Lower leg skin (tissue), 3 donors: Measurements from ENCODE around the gene GPRC5C.

Source experiments
- POLR2A ChIP-seq, 2 donors: fragments of 450-650 bp; IDR thresholded peaks; one replicate each; pipeline ENCODE4 v1.6.1; 2016 to 2017; ENCODE audit warnings: antibody characterized with exemption in 2 of 2, mild to moderate bottlenecking in 1 of 2, moderate library complexity in 1 of 2
- TF ChIP-seq, protein P1 (sequence below), 3 donors: fragments of 450-650 bp; IDR thresholded peaks; one replicate each; pipeline ENCODE4 v1.5.1; 2016; ENCODE audit warnings: antibody characterized with exemption in 3 of 3, mild to moderate bottlenecking in 3 of 3, moderate library complexity in 2 of 3

DNA sequence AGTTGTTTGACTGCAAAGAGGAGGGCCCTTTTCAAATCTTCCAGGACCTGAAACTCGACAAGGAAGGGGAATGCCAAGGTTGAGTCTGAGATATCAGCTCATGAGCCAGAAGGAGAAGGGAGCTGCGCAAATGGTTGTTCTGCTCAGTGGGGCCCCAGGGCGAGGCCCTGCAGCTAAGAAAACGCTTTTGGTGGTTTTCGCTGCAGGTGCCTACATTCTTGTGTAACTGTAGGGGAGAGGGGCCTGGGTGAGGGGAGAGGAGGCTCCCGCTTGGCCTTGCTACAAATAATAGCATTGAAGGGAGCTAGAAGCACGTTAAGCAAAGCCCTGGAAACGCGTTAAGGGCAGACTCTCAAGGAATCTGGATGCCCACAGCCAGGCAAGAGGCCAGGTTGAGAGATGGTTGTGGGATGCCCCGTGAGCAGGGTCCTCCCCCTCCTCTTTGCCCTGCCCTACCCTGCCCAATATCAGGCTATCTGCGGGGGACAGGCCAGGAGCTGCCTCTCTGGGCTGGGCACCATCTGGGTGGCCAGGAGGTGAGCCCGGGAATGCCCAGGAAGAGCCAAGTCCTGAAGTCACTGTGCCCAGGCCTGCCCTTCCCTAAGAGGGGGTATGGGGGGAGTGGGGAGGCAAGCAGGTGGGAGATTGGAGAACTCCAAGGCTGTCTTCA lies 42.7 kb upstream of the GPRC5C start:
- TF ChIP-seq, protein P1, sequence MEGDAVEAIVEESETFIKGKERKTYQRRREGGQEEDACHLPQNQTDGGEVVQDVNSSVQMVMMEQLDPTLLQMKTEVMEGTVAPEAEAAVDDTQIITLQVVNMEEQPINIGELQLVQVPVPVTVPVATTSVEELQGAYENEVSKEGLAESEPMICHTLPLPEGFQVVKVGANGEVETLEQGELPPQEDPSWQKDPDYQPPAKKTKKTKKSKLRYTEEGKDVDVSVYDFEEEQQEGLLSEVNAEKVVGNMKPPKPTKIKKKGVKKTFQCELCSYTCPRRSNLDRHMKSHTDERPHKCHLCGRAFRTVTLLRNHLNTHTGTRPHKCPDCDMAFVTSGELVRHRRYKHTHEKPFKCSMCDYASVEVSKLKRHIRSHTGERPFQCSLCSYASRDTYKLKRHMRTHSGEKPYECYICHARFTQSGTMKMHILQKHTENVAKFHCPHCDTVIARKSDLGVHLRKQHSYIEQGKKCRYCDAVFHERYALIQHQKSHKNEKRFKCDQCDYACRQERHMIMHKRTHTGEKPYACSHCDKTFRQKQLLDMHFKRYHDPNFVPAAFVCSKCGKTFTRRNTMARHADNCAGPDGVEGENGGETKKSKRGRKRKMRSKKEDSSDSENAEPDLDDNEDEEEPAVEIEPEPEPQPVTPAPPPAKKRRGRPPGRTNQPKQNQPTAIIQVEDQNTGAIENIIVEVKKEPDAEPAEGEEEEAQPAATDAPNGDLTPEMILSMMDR (IDR thresholded peaks at IDR 0.05), result no peak
- TF ChIP-seq POLR2A (IDR thresholded peaks at IDR 0.05), result no peak
